ENCODE results near the gene FILIP1. TPM values are rescaled to one million over a fixed set of nuclear protein-coding genes. Genes with fewer than 3 reads are reported as not detected.

Gene FILIP1
- total and polyA plus RNA-seq, 2 of the 8 experiments (the other 6 are each of a cell fraction or from before 2014, with no cell fraction given), result 2.4 to 5.7 TPM

DNA sequence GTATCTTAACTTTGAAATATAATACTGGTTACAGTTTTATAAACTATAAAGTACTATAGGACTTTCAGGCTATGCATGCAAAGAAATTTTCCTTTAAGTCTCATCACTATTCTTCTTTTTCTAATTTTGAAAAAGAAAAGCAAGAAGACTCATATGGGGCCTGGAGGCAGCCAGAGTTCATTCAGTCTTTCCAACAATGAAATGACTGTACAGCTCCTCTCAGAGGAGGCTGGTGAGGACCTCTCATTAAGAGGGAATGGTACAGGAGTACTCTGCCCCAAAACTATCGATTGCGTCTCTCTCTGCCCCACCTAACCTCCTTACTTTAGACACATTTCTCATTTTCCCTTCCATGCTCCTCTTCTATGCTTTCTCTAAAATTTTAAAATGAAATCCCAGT, 66.3 kb downstream of the FILIP1 start (continued):
- no peak for TF ChIP-seq TAF7 (optimal IDR thresholded peaks at IDR 0.05; ENCODE audit: borderline replicate concordance, low read depth, low read length)
- no peak for TF ChIP-seq PHF8 (conservative IDR thresholded peaks at IDR 0.05; ENCODE audit: low read depth, low read length)
- TF ChIP-seq SRF (IDR thresholded peaks at IDR 0.05; ENCODE audit: low read depth, low read length), result no peak

Data from H1 (cell line).